Nephron (organoid): ENCODE results near the gene PARVA.

Source experiments
- H3K27ac Mint-ChIP-seq, 3 experiments: 2 replicates each; pipeline ENCODE4 v1.8.0; 2020; ENCODE audit warnings: mixed read lengths in 3 of 3, mild to moderate bottlenecking in 2 of 3, moderate library complexity in 1 of 3
- H3K27me3 Mint-ChIP-seq: 2 replicates; pipeline ENCODE4 v1.8.0; 2021; ENCODE audit warnings: low read depth, mild to moderate bottlenecking, moderate library complexity, mixed read lengths
- H3K36me3 Mint-ChIP-seq: 2 replicates; pipeline ENCODE4 v1.8.0; 2020; ENCODE audit warnings: low read depth, mixed read lengths
- H3K4me1 Mint-ChIP-seq: 2 replicates; pipeline ENCODE4 v1.8.0; 2020; ENCODE audit warnings: mixed read lengths
- H3K4me3 Mint-ChIP-seq, 3 experiments: 2 replicates each; pipeline ENCODE4 v1.8.0; 2020; ENCODE audit warnings: mild to moderate bottlenecking in 3 of 3, mixed read lengths in 3 of 3, moderate library complexity in 2 of 3
- H3K9me3 Mint-ChIP-seq: 2 replicates; pipeline ENCODE4 v1.8.0; 2020; ENCODE audit warnings: mixed read lengths
- TF ChIP-seq, protein P1 (sequence below), 3 experiments: fragments of 200-600 bp; sonication (generic); IDR thresholded peaks; one replicate each; pipeline ENCODE4 v1.5.0; 2021; ENCODE audit warnings: antibody characterized with exemption in 3 of 3; ENCODE audit not compliant: unreplicated experiment in 3 of 3

PARVA gene

GRCh38 chr11:12528487-12528886, 151.1 kb downstream of the PARVA start:
- H3K4me1 Mint-ChIP-seq, result no peaks in the 10 kb centered on the region
- H3K27ac Mint-ChIP-seq, result no peak overlapping the region
- no peaks in the 10 kb centered on the region for H3K9me3 Mint-ChIP-seq
- TF ChIP-seq, protein P1, sequence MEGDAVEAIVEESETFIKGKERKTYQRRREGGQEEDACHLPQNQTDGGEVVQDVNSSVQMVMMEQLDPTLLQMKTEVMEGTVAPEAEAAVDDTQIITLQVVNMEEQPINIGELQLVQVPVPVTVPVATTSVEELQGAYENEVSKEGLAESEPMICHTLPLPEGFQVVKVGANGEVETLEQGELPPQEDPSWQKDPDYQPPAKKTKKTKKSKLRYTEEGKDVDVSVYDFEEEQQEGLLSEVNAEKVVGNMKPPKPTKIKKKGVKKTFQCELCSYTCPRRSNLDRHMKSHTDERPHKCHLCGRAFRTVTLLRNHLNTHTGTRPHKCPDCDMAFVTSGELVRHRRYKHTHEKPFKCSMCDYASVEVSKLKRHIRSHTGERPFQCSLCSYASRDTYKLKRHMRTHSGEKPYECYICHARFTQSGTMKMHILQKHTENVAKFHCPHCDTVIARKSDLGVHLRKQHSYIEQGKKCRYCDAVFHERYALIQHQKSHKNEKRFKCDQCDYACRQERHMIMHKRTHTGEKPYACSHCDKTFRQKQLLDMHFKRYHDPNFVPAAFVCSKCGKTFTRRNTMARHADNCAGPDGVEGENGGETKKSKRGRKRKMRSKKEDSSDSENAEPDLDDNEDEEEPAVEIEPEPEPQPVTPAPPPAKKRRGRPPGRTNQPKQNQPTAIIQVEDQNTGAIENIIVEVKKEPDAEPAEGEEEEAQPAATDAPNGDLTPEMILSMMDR (IDR thresholded peaks at IDR 0.05; ENCODE audit: unreplicated experiment in 3 of 3), result no peak
- H3K4me3 Mint-ChIP-seq, result no peak overlapping the region
- peaks cover 48% of the 10 kb centered on the region for H3K36me3 Mint-ChIP-seq
- no peaks in the 10 kb centered on the region for H3K27me3 Mint-ChIP-seq

DNA sequence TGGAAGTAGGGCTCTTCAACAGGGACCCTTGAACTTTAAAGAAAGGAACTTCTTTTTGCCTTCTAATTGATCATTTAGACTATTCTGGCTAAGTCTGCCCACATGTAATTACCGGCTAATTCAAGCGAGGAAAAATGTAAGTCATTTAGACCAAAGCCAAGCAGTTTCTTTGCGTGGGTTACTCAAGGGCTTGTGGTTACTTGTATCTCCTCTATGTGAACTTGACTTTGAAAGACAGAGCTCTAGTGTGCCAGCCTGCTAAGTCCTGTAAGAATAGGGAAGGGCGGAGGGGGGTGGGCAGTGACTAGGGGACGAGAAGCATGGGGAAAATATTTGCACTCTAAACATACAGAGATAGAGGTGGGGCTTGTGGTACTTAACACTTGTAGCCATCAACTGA, 151.7 kb downstream of the PARVA start:
- no peaks in the 10 kb centered on the region for H3K27me3 Mint-ChIP-seq

GRCh38 chr11:12529793-12530192, 152.4 kb downstream of the PARVA start:
- no peak overlapping the region for H3K27ac Mint-ChIP-seq
- H3K27me3 Mint-ChIP-seq, result no peaks in the 10 kb centered on the region
- H3K9me3 Mint-ChIP-seq, result no peaks in the 10 kb centered on the region
- H3K4me3 Mint-ChIP-seq, result no peak overlapping the region
- H3K36me3 Mint-ChIP-seq, result peaks cover 44% of the 10 kb centered on the region
- TF ChIP-seq, protein P1 (IDR thresholded peaks at IDR 0.05; ENCODE audit: unreplicated experiment in 3 of 3), result no peak
- H3K4me1 Mint-ChIP-seq, result no peaks in the 10 kb centered on the region

More for the DNA sequence above, 151.7 kb downstream of the PARVA start:
- no peaks in the 10 kb centered on the region for H3K9me3 Mint-ChIP-seq
- H3K4me1 Mint-ChIP-seq, result no peaks in the 10 kb centered on the region
- H3K27ac Mint-ChIP-seq, result no peak overlapping the region
- TF ChIP-seq, protein P1 (IDR thresholded peaks at IDR 0.05; ENCODE audit: unreplicated experiment in 3 of 3), result no peak
- H3K36me3 Mint-ChIP-seq, result peaks cover 49% of the 10 kb centered on the region
- no peak overlapping the region for H3K4me3 Mint-ChIP-seq

GRCh38 chr11:12531020-12531419, 153.6 kb downstream of the PARVA start:
- Mint-ChIP-seq H3K9me3 (no peaks in the 10 kb centered on the region), H3K4me3 (no peak overlapping the region), H3K27ac (no peak overlapping the region), H3K36me3 (peaks cover 41% of the 10 kb centered on the region), H3K4me1 (no peaks in the 10 kb centered on the region), H3K27me3 (no peaks in the 10 kb centered on the region)
- TF ChIP-seq, protein P1 (IDR thresholded peaks at IDR 0.05; ENCODE audit: unreplicated experiment in 3 of 3), result no peak

GRCh38 chr11:12531681-12532080, 154.3 kb downstream of the PARVA start:
- H3K36me3 Mint-ChIP-seq, result peaks cover 36% of the 10 kb centered on the region
- TF ChIP-seq, protein P1 (IDR thresholded peaks at IDR 0.05; ENCODE audit: unreplicated experiment in 3 of 3), result no peak
- no peak overlapping the region for H3K27ac Mint-ChIP-seq
- H3K27me3 Mint-ChIP-seq, result no peaks in the 10 kb centered on the region
- no peaks in the 10 kb centered on the region for H3K9me3 Mint-ChIP-seq
- no peaks in the 10 kb centered on the region for H3K4me1 Mint-ChIP-seq
- H3K4me3 Mint-ChIP-seq, result no peak overlapping the region

DNA sequence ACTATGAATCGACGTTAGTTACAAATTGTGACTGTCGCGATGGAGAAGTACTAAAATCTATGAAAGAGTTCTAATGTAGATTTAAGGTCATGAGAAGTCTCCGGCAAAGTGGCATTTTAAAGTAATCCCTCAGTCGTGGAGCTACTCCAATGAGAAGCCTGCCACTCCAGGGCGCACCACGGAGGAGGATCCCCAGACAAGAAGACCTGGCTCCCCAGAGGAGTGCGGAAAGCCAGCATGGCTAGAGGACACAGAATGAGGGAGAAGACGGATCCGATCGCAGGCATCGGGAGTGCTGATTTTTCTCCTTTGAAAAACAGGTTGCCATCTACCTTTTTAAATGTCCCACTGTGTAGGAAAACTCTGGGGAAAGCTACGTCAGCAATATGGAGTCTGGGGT, 155.2 kb downstream of the PARVA start:
- peaks cover under 1% of the 10 kb centered on the region for H3K4me1 Mint-ChIP-seq
- no peak overlapping the region for H3K4me3 Mint-ChIP-seq
- H3K27ac Mint-ChIP-seq, result no peak overlapping the region
- H3K9me3 Mint-ChIP-seq, result no peaks in the 10 kb centered on the region
- no peaks in the 10 kb centered on the region for H3K27me3 Mint-ChIP-seq
- TF ChIP-seq, protein P1 (IDR thresholded peaks at IDR 0.05; ENCODE audit: unreplicated experiment in 3 of 3), result no peak
- H3K36me3 Mint-ChIP-seq, result peaks cover 34% of the 10 kb centered on the region
